HepG2 (cell line): ENCODE measurements around the gene BRCA1. TPM values are rescaled to one million over a fixed set of nuclear protein-coding genes. Genes with fewer than 3 reads are reported as not detected.

Source experiments
- CAMTA2 ChIP-seq: sonication (generic); formaldehyde crosslinking; IDR thresholded peaks from 2 replicates; pipeline ENCODE4 v1.4.0; 2020; ENCODE audit warnings: mild to moderate bottlenecking, missing genetic modification reagents, borderline replicate concordance
- CC2D1A ChIP-seq: sonication (generic); formaldehyde crosslinking; IDR thresholded peaks from 2 replicates; pipeline ENCODE4 v1.8.1; 2023; ENCODE audit warnings: mild to moderate bottlenecking, missing genetic modification reagents
- CHCHD3 ChIP-seq: sonication (generic); formaldehyde crosslinking; IDR thresholded peaks from 2 replicates; pipeline ENCODE4 v1.8.0; 2022; ENCODE audit warnings: mild to moderate bottlenecking, missing genetic modification reagents, moderate library complexity
- FOXA3 ChIP-seq: IDR thresholded peaks from 2 replicates; pipeline ENCODE4 v1.6.1; 2016; ENCODE audit warnings: missing genetic modification reagents, missing compliant biosample characterization
- HOXA5 ChIP-seq: sonication (generic); formaldehyde crosslinking; IDR thresholded peaks from 2 replicates; pipeline ENCODE4 v1.4.0; 2020; ENCODE audit warnings: missing genetic modification reagents
- MYNN ChIP-seq: sonication (generic); formaldehyde crosslinking; IDR thresholded peaks from 2 replicates; pipeline ENCODE4 v1.4.0; 2020; ENCODE audit warnings: mild to moderate bottlenecking, low read depth, missing genetic modification reagents
- NONO ChIP-seq, 2 experiments: fragments of 450-650 bp in 1 of 2; sonication (generic) in 1 of 2; formaldehyde crosslinking in 1 of 2; IDR thresholded peaks in 1 of 2; conservative IDR thresholded peaks in 1 of 2; 2 replicates each; pipeline versions ENCODE4 v1.6.1 to v1.8.0; 2017 to 2022; ENCODE audit warnings: mild to moderate bottlenecking in 1 of 2, missing genetic modification reagents in 1 of 2, moderate library complexity in 1 of 2
- ONECUT2 ChIP-seq: sonication (generic); formaldehyde crosslinking; IDR thresholded peaks from 2 replicates; pipeline ENCODE4 v1.4.0; 2020; ENCODE audit warnings: missing genetic modification reagents
- PCBP1 ChIP-seq: fragments of 200-400 bp; formaldehyde crosslinking; IDR thresholded peaks from 2 replicates; pipeline ENCODE4 v1.6.1; 2017; ENCODE audit warnings: mild to moderate bottlenecking, low read depth, low read length, borderline replicate concordance
- POLR2G ChIP-seq: fragments of 200-400 bp; formaldehyde crosslinking; IDR thresholded peaks from 2 replicates; pipeline ENCODE4 v1.6.1; 2018; ENCODE audit warnings: mild to moderate bottlenecking, low read depth, low read length, moderate library complexity
- SRSF1 ChIP-seq: fragments of 200-400 bp; formaldehyde crosslinking; optimal IDR thresholded peaks from 2 replicates; pipeline ENCODE3; 2017; ENCODE audit warnings: mild to moderate bottlenecking, low read depth, low read length, moderate library complexity
- TAF1 ChIP-seq: sonication (generic); formaldehyde crosslinking; IDR thresholded peaks from 2 replicates; pipeline ENCODE4 v1.4.0; 2020; ENCODE audit warnings: missing genetic modification reagents
- TBL1XR1 ChIP-seq: fragments of 150-350 bp; IDR thresholded peaks from 2 replicates; pipeline ENCODE4 v1.6.1; 2014; ENCODE audit warnings: borderline replicate concordance, low read length; ENCODE audit not compliant: partially characterized antibody
- TGIF2 ChIP-seq: IDR thresholded peaks from 2 replicates; pipeline ENCODE4 v1.6.1; 2016; ENCODE audit warnings: control low read depth, missing compliant biosample characterization
- ZNF446 ChIP-seq: sonication (generic); formaldehyde crosslinking; IDR thresholded peaks from 2 replicates; pipeline ENCODE4 v1.5.0; 2020; ENCODE audit warnings: mild to moderate bottlenecking, missing genetic modification reagents
- ZNF7 ChIP-seq: IDR thresholded peaks from 2 replicates; pipeline ENCODE4 v1.6.1; 2016; ENCODE audit warnings: missing biosample characterization, missing genetic modification reagents
- ZNF766 ChIP-seq: sonication (generic); formaldehyde crosslinking; IDR thresholded peaks from 2 replicates; pipeline ENCODE4 v1.5.0; 2020; ENCODE audit warnings: missing genetic modification reagents, borderline replicate concordance
- ZSCAN9 ChIP-seq: IDR thresholded peaks from 2 replicates; pipeline ENCODE4 v1.6.1; 2016; ENCODE audit warnings: borderline replicate concordance
- polyA plus RNA-seq, 8 experiments: library from polyadenylated mRNA; depleted of rRNA in 3 of 8; stranded (reverse) in 7 of 8; unstranded in 1 of 8; fragments of >200 nt; fragmentation: Illumina TruSeq in 4 of 8; extraction: Trizol in 4 of 8; gene quantifications; 2 replicates each; pipeline versions ENCODE4 v1.2.1 to v1.2.3, GENCODE V29; 2011 to 2016; ENCODE audit warnings: low read depth in 4 of 8, missing spikeins in 1 of 8, mixed read lengths in 1 of 8; ENCODE audit not compliant: insufficient read depth in 1 of 8
- total RNA-seq, 5 experiments: library from RNA; depleted of rRNA; stranded (reverse); fragments of >200 nt; fragmentation: Illumina TruSeq; extraction: Trizol; gene quantifications; 2 replicates each; pipeline ENCODE4 v1.2.3, GENCODE V29; 2016; ENCODE audit warnings: low read depth in 1 of 5
- TF ChIP-seq, protein P1 (sequence below): sonication (generic); formaldehyde crosslinking; IDR thresholded peaks from 2 replicates; pipeline ENCODE4 v1.4.0; 2020; ENCODE audit warnings: missing genetic modification reagents, mild to moderate bottlenecking, borderline replicate concordance
- TF ChIP-seq, protein P2 (sequence below): sonication (generic); formaldehyde crosslinking; IDR thresholded peaks from 2 replicates; pipeline ENCODE4 v1.4.0; 2020; ENCODE audit warnings: missing genetic modification reagents
- TF ChIP-seq, protein P3 (sequence below): sonication (generic); formaldehyde crosslinking; IDR thresholded peaks from 2 replicates; pipeline ENCODE4 v1.5.0; 2020; ENCODE audit warnings: mild to moderate bottlenecking, missing genetic modification reagents, borderline replicate concordance

Gene BRCA1
- total and polyA plus RNA-seq, 2 of the 13 experiments (the other 11 are each of a cell fraction or from before 2014, with no cell fraction given), result 13.3 to 37.5 TPM

DNA sequence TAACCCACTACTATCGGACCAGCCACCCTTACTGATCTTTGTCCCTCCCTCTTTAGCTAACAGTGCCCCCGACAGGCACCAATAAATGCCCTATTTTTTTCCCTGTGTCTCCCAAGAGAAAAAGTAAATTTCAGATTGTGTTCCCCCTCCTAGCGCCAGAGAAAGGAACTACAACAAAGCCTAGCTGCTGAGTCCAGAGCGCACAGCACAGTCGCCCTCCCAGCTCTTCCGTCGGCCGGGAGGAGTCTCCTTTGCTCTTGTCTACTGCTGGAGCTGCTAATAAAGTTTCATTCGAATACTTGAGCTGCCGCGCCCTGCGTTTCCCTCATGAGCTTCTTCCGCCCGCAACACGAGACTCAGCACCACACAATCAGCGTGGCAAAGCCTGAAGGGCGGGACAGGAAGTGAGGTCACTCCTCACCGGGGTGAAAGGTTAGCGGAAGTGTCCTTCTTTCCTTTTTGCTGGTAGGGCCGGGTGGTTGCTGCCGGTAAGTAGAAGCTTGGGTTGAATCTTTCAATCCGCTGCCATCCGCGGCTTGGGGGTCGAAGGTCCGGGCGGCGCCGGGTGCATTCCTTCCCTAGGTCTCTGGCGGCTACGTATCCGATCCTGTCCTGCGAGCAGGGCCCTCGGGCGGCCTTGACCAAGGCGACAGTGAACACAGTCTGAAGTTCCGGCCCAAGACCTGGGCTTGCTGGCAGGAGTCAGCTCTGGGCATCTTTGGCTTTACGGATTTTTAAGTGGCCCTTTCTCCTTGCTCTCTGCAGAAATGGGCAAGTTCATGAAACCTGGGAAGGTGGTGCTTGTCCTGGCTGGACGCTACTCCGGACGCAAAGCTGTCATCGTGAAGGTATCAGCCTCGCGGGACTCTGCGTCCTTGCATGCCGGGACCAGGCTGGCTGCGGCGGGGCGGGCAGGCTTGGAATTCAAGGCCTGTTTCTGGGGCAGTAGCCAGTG, 126.9 kb downstream of the BRCA1 start, which contains the start of gene RPL27 (continued):
- TF ChIP-seq TGIF2 (CRISPR knock-in tag) (peak; percentile 68), FOXA3 (CRISPR knock-in tag) (peak; percentile 93), ZSCAN9 (CRISPR knock-in tag) (peak; percentile 98), HOXA5 (peak; percentile 97), ZNF446 (CRISPR knock-in tag) (peak; percentile 86; the same call in 1 of the 2 replicates), ZNF7 (CRISPR knock-in tag) (no peak; the same call in 1 of the 2 replicates), MYNN (CRISPR knock-in tag) (no peak), PCBP1 (peak; percentile 85; the same call in 1 of the 2 replicates), ONECUT2 (CRISPR knock-in tag) (no peak), TAF1 (peak; percentile 99), TBL1XR1 (peak; percentile 76), CAMTA2 (no peak; the same call in 1 of the 2 replicates), NONO (IDR thresholded peaks at IDR 0.05) (no peak), NONO (CRISPR knock-in tag; conservative IDR thresholded peaks at IDR 0.05) (peak; percentile 98), ZNF766 (CRISPR knock-in tag) (peak; percentile 94), CHCHD3 (CRISPR knock-in tag) (0 out of 2 replicates have a peak, but pooled peaks have one; percentile 60), SRSF1 (peak; percentile 96), CC2D1A (no peak; the same call in 1 of the 2 replicates), POLR2G (peak; percentile 99)
- TF ChIP-seq, protein P1, sequence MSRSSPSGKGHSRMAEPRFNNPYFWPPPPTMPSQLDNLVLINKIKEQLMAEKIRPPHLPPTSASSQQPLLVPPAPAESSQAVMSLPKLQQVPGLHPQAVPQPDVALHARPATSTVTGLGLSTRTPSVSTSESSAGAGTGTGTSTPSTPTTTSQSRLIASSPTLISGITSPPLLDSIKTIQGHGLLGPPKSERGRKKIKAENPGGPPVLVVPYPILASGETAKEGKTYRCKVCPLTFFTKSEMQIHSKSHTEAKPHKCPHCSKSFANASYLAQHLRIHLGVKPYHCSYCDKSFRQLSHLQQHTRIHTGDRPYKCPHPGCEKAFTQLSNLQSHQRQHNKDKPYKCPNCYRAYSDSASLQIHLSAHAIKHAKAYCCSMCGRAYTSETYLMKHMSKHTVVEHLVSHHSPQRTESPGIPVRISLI (CRISPR knock-in tag), result peak; percentile 89
- TF ChIP-seq, protein P2, sequence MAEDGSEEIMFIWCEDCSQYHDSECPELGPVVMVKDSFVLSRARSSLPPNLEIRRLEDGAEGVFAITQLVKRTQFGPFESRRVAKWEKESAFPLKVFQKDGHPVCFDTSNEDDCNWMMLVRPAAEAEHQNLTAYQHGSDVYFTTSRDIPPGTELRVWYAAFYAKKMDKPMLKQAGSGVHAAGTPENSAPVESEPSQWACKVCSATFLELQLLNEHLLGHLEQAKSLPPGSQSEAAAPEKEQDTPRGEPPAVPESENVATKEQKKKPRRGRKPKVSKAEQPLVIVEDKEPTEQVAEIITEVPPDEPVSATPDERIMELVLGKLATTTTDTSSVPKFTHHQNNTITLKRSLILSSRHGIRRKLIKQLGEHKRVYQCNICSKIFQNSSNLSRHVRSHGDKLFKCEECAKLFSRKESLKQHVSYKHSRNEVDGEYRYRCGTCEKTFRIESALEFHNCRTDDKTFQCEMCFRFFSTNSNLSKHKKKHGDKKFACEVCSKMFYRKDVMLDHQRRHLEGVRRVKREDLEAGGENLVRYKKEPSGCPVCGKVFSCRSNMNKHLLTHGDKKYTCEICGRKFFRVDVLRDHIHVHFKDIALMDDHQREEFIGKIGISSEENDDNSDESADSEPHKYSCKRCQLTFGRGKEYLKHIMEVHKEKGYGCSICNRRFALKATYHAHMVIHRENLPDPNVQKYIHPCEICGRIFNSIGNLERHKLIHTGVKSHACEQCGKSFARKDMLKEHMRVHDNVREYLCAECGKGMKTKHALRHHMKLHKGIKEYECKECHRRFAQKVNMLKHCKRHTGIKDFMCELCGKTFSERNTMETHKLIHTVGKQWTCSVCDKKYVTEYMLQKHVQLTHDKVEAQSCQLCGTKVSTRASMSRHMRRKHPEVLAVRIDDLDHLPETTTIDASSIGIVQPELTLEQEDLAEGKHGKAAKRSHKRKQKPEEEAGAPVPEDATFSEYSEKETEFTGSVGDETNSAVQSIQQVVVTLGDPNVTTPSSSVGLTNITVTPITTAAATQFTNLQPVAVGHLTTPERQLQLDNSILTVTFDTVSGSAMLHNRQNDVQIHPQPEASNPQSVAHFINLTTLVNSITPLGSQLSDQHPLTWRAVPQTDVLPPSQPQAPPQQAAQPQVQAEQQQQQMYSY (CRISPR knock-in tag), result peak; percentile 58; the same call in 1 of the 2 replicates
- TF ChIP-seq, protein P3, sequence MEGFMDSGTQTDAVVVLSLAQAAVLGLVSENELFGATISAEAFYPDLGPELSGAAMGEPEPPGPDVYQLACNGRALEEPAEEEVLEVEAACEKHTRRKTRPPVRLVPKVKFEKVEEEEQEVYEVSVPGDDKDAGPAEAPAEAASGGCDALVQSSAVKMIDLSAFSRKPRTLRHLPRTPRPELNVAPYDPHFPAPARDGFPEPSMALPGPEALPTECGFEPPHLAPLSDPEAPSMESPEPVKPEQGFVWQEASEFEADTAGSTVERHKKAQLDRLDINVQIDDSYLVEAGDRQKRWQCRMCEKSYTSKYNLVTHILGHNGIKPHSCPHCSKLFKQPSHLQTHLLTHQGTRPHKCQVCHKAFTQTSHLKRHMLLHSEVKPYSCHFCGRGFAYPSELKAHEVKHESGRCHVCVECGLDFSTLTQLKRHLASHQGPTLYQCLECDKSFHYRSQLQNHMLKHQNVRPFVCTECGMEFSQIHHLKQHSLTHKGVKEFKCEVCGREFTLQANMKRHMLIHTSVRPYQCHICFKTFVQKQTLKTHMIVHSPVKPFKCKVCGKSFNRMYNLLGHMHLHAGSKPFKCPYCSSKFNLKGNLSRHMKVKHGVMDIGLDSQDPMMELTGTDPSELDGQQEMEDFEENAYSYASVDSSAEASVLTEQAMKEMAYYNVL (CRISPR knock-in tag), result peak; percentile 87; the same call in 1 of the 2 replicates
